Keratinocyte (primary cell): ENCODE results near the gene TCTN2. TPM values are rescaled to one million over a fixed set of nuclear protein-coding genes. Genes with fewer than 3 reads are reported as not detected.

Experiments used
- DNase-seq: peaks from one replicate; pipeline ENCODE4 v3.0.0-alpha.2; 2011; ENCODE audit warnings: low read depth, missing footprints, low spot score
- FAIRE-seq: peaks from 2 replicates; lab custom pipeline; 2011; peaks lifted over from hg19 to GRCh38; lab: Jason Lieb, UNC
- H2AFZ ChIP-seq: 2 replicates; pipeline ENCODE4 v1.6.0; 2012; ENCODE audit warnings: low read length, control low read depth, inconsistent platforms; ENCODE audit not compliant: control insufficient read depth
- H3K27ac ChIP-seq: 2 replicates; pipeline ENCODE4 v1.5.1; 2011; ENCODE audit warnings: low read length; ENCODE audit not compliant: control insufficient read depth, insufficient read depth
- H3K27me3 ChIP-seq: 3 replicates; pipeline ENCODE4 v1.6.0; 2011; ENCODE audit warnings: low read length; ENCODE audit not compliant: control insufficient read depth, insufficient read depth; ENCODE audit errors: extremely low read depth
- H3K36me3 ChIP-seq, 2 experiments: 2 replicates in 1 of 2; 3 replicates in 1 of 2; pipeline ENCODE4 v1.5.1; 2011; ENCODE audit warnings: low read length in 2 of 2, mild to moderate bottlenecking in 1 of 2; ENCODE audit not compliant: control insufficient read depth in 2 of 2, insufficient read depth in 2 of 2; ENCODE audit errors: extremely low read depth in 1 of 2
- H3K4me1 ChIP-seq: 3 replicates; pipeline ENCODE4 v1.5.1; 2011; ENCODE audit warnings: low read length; ENCODE audit not compliant: control insufficient read depth, insufficient read depth; ENCODE audit errors: extremely low read depth
- H3K4me2 ChIP-seq: 3 replicates; pipeline ENCODE4 v1.6.0; 2011; ENCODE audit warnings: low read depth, low read length; ENCODE audit not compliant: control insufficient read depth, insufficient read depth; ENCODE audit errors: extremely low read depth
- H3K4me3 ChIP-seq, 3 experiments: fragments of 200-600 bp in 1 of 3; sonication (generic) in 1 of 3; 2 replicates in 2 of 3; 3 replicates in 1 of 3; pipeline ENCODE4 v1.5.1; 2011 to 2016; ENCODE audit warnings: low read length in 3 of 3, mild to moderate bottlenecking in 3 of 3, control low read depth in 2 of 3, inconsistent platforms in 1 of 3, low read depth in 1 of 3, mixed read lengths in 1 of 3, mixed run types in 1 of 3, moderate library complexity in 1 of 3; ENCODE audit not compliant: control insufficient read depth in 2 of 3, insufficient read depth in 2 of 3; ENCODE audit errors: extremely low read depth in 1 of 3
- H3K79me2 ChIP-seq: 2 replicates; pipeline ENCODE4 v1.6.0; 2012; ENCODE audit warnings: low read length; ENCODE audit not compliant: control insufficient read depth, insufficient read depth
- H3K9ac ChIP-seq: 3 replicates; pipeline ENCODE4 v1.6.0; 2011; ENCODE audit warnings: low read length; ENCODE audit not compliant: control insufficient read depth, insufficient read depth; ENCODE audit errors: extremely low read depth
- H3K9me1 ChIP-seq: 3 replicates; pipeline ENCODE4 v1.6.0; 2011; ENCODE audit warnings: low read length; ENCODE audit not compliant: control insufficient read depth, insufficient read depth; ENCODE audit errors: extremely low read depth
- H3K9me3 ChIP-seq: 2 replicates; pipeline ENCODE4 v1.5.1; 2012; ENCODE audit warnings: low read depth, low read length; ENCODE audit not compliant: control insufficient read depth
- H4K20me1 ChIP-seq: 3 replicates; pipeline ENCODE4 v1.6.0; 2011; ENCODE audit warnings: low read length; ENCODE audit not compliant: control insufficient read depth, insufficient read depth; ENCODE audit errors: extremely low read depth
- CTCF ChIP-seq, 3 experiments: IDR thresholded peaks in 1 of 3; conservative IDR thresholded peaks in 1 of 3; optimal IDR thresholded peaks in 1 of 3; 2 replicates in 2 of 3; 3 replicates in 1 of 3; pipeline versions ENCODE3 to v1.5.1; 2011; ENCODE audit warnings: low read length in 3 of 3, mild to moderate bottlenecking in 3 of 3, moderate library complexity in 2 of 3, control low read depth in 1 of 3, inconsistent platforms in 1 of 3; ENCODE audit not compliant: insufficient read depth in 2 of 3; ENCODE audit errors: extremely low read depth in 1 of 3
- EZH2 ChIP-seq: IDR thresholded peaks from one replicate; pipeline ENCODE4 v1.6.1; 2012; ENCODE audit warnings: inconsistent platforms, mild to moderate bottlenecking, low read length, moderate library complexity
- dilution Hi-C: fragments of 300-500 bp; cut with MboI; formaldehyde crosslinking; loops from one replicate; pipeline ENCODE4 v1.7.0; 2020; ENCODE audit warnings: low sequenced_read_pairs; ENCODE audit not compliant: extremely low pct_ligation_motif_present
- polyA plus RNA-seq, 5 experiments: library from polyadenylated mRNA; depleted of rRNA in 3 of 5; stranded (reverse) in 3 of 5; stranded (forward) in 1 of 5; unstranded in 1 of 5; fragments of >200 nt; gene quantifications; 1 replicate in 1 of 5; 2 replicates in 3 of 5; 3 replicates in 1 of 5; pipeline versions ENCODE4 v1.2.1 to v1.2.3, GENCODE V29; 2011 to 2012; ENCODE audit warnings: missing spikeins in 2 of 5, low read depth in 1 of 5, low replicate concordance in 1 of 5

The TCTN2 gene
- polyA plus RNA-seq, 1 donor (not counting 4 experiments of a cell fraction or from before 2014, with no cell fraction given) = 3.2 TPM

GRCh38 chr12:123654129-123654701 lies 16.7 kb upstream of the TCTN2 start:
- Histone ChIP-seq H2AFZ (no peak overlapping the region), H3K4me2 (no peak overlapping the region), H3K27me3 (no peaks in the 10 kb centered on the region), H3K9ac (no peak overlapping the region), H3K4me3 (no peak overlapping the region), H3K4me1 (no peaks in the 10 kb centered on the region), H3K27ac (no peak overlapping the region), H3K79me2 (no peaks in the 10 kb centered on the region), H3K9me1 (no peaks in the 10 kb centered on the region), H3K36me3 (peaks cover 14 to 18% of the 10 kb centered on the region in 2 experiments), H3K9me3 (no peaks in the 10 kb centered on the region), H4K20me1 (no peaks in the 10 kb centered on the region)
- no peak for TF ChIP-seq EZH2
- TF ChIP-seq CTCF (optimal IDR thresholded peaks at IDR 0.05 in 1 of 3, IDR thresholded peaks at IDR 0.05 in 1 of 3, conservative IDR thresholded peaks at IDR 0.05 in 1 of 3; ENCODE audit: extremely low read depth in 1 of 3, insufficient read depth in 2 of 3, low read length in 3 of 3) = no peak
- DNase-seq (no peak), FAIRE-seq (no peak)
- dilution Hi-C loops = no loop called here

GRCh38 chr12:123655420-123655819 lies 15.5 kb upstream of the TCTN2 start:
- Histone ChIP-seq H3K27ac (no peak overlapping the region), H3K9me3 (no peaks in the 10 kb centered on the region), H3K9me1 (no peaks in the 10 kb centered on the region), H3K9ac (no peak overlapping the region), H3K79me2 (no peaks in the 10 kb centered on the region), H4K20me1 (no peaks in the 10 kb centered on the region), H3K27me3 (no peaks in the 10 kb centered on the region), H3K4me1 (peaks cover 10% of the 10 kb centered on the region), H3K36me3 (peaks cover 14 to 19% of the 10 kb centered on the region in 2 experiments), H3K4me3 (no peak overlapping the region), H3K4me2 (no peak overlapping the region), H2AFZ (no peak overlapping the region)
- TF ChIP-seq CTCF (optimal IDR thresholded peaks at IDR 0.05 in 1 of 3, IDR thresholded peaks at IDR 0.05 in 1 of 3, conservative IDR thresholded peaks at IDR 0.05 in 1 of 3; ENCODE audit: extremely low read depth in 1 of 3, insufficient read depth in 2 of 3, low read length in 3 of 3) (no peak), EZH2 (no peak)
- dilution Hi-C loops = no loop called here
- no peak for FAIRE-seq
- no peak for DNase-seq
